Keratinocyte (primary cell): ENCODE data around the gene FCER2. TPM values are rescaled to one million over a fixed set of nuclear protein-coding genes. Genes with fewer than 3 reads are reported as not detected.

ENCODE experiments used
- DNase-seq: peaks from one replicate; pipeline ENCODE4 v3.0.0-alpha.2; 2011; ENCODE audit warnings: low read depth, missing footprints, low spot score
- FAIRE-seq: peaks from 2 replicates; lab custom pipeline; 2011; peaks lifted over from hg19 to GRCh38; lab: Jason Lieb, UNC
- H2AFZ ChIP-seq: 2 replicates; pipeline ENCODE4 v1.6.0; 2012; ENCODE audit warnings: low read length, control low read depth, inconsistent platforms; ENCODE audit not compliant: control insufficient read depth
- H3K27ac ChIP-seq: 2 replicates; pipeline ENCODE4 v1.5.1; 2011; ENCODE audit warnings: low read length; ENCODE audit not compliant: control insufficient read depth, insufficient read depth
- H3K27me3 ChIP-seq: 3 replicates; pipeline ENCODE4 v1.6.0; 2011; ENCODE audit warnings: low read length; ENCODE audit not compliant: control insufficient read depth, insufficient read depth; ENCODE audit errors: extremely low read depth
- H3K36me3 ChIP-seq, 2 experiments: 2 replicates in 1 of 2; 3 replicates in 1 of 2; pipeline ENCODE4 v1.5.1; 2011; ENCODE audit warnings: low read length in 2 of 2, mild to moderate bottlenecking in 1 of 2; ENCODE audit not compliant: control insufficient read depth in 2 of 2, insufficient read depth in 2 of 2; ENCODE audit errors: extremely low read depth in 1 of 2
- H3K4me1 ChIP-seq: 3 replicates; pipeline ENCODE4 v1.5.1; 2011; ENCODE audit warnings: low read length; ENCODE audit not compliant: control insufficient read depth, insufficient read depth; ENCODE audit errors: extremely low read depth
- H3K4me2 ChIP-seq: 3 replicates; pipeline ENCODE4 v1.6.0; 2011; ENCODE audit warnings: low read depth, low read length; ENCODE audit not compliant: control insufficient read depth, insufficient read depth; ENCODE audit errors: extremely low read depth
- H3K4me3 ChIP-seq, 3 experiments: fragments of 200-600 bp in 1 of 3; sonication (generic) in 1 of 3; 2 replicates in 2 of 3; 3 replicates in 1 of 3; pipeline ENCODE4 v1.5.1; 2011 to 2016; ENCODE audit warnings: low read length in 3 of 3, mild to moderate bottlenecking in 3 of 3, control low read depth in 2 of 3, inconsistent platforms in 1 of 3, low read depth in 1 of 3, mixed read lengths in 1 of 3, mixed run types in 1 of 3, moderate library complexity in 1 of 3; ENCODE audit not compliant: control insufficient read depth in 2 of 3, insufficient read depth in 2 of 3; ENCODE audit errors: extremely low read depth in 1 of 3
- H3K79me2 ChIP-seq: 2 replicates; pipeline ENCODE4 v1.6.0; 2012; ENCODE audit warnings: low read length; ENCODE audit not compliant: control insufficient read depth, insufficient read depth
- H3K9ac ChIP-seq: 3 replicates; pipeline ENCODE4 v1.6.0; 2011; ENCODE audit warnings: low read length; ENCODE audit not compliant: control insufficient read depth, insufficient read depth; ENCODE audit errors: extremely low read depth
- H3K9me1 ChIP-seq: 3 replicates; pipeline ENCODE4 v1.6.0; 2011; ENCODE audit warnings: low read length; ENCODE audit not compliant: control insufficient read depth, insufficient read depth; ENCODE audit errors: extremely low read depth
- H3K9me3 ChIP-seq: 2 replicates; pipeline ENCODE4 v1.5.1; 2012; ENCODE audit warnings: low read depth, low read length; ENCODE audit not compliant: control insufficient read depth
- H4K20me1 ChIP-seq: 3 replicates; pipeline ENCODE4 v1.6.0; 2011; ENCODE audit warnings: low read length; ENCODE audit not compliant: control insufficient read depth, insufficient read depth; ENCODE audit errors: extremely low read depth
- CTCF ChIP-seq, 3 experiments: IDR thresholded peaks in 1 of 3; conservative IDR thresholded peaks in 1 of 3; optimal IDR thresholded peaks in 1 of 3; 2 replicates in 2 of 3; 3 replicates in 1 of 3; pipeline versions ENCODE3 to v1.5.1; 2011; ENCODE audit warnings: low read length in 3 of 3, mild to moderate bottlenecking in 3 of 3, moderate library complexity in 2 of 3, control low read depth in 1 of 3, inconsistent platforms in 1 of 3; ENCODE audit not compliant: insufficient read depth in 2 of 3; ENCODE audit errors: extremely low read depth in 1 of 3
- EZH2 ChIP-seq: IDR thresholded peaks from one replicate; pipeline ENCODE4 v1.6.1; 2012; ENCODE audit warnings: inconsistent platforms, mild to moderate bottlenecking, low read length, moderate library complexity
- dilution Hi-C: fragments of 300-500 bp; cut with MboI; formaldehyde crosslinking; loops from one replicate; pipeline ENCODE4 v1.7.0; 2020; ENCODE audit warnings: low sequenced_read_pairs; ENCODE audit not compliant: extremely low pct_ligation_motif_present
- polyA plus RNA-seq, 5 experiments: library from polyadenylated mRNA; depleted of rRNA in 3 of 5; stranded (reverse) in 3 of 5; stranded (forward) in 1 of 5; unstranded in 1 of 5; fragments of >200 nt; gene quantifications; 1 replicate in 1 of 5; 2 replicates in 3 of 5; 3 replicates in 1 of 5; pipeline versions ENCODE4 v1.2.1 to v1.2.3, GENCODE V29; 2011 to 2012; ENCODE audit warnings: missing spikeins in 2 of 5, low read depth in 1 of 5, low replicate concordance in 1 of 5

FCER2 gene
- polyA plus RNA-seq, 1 donor (not counting 4 experiments of a cell fraction or from before 2014, with no cell fraction given) = not detected

- DNase-seq = no peak
- dilution Hi-C loops = no loop called here
Observed at GRCh38 chr19:7743425-7743841, 41.5 kb upstream of the FCER2 start.

DNA sequence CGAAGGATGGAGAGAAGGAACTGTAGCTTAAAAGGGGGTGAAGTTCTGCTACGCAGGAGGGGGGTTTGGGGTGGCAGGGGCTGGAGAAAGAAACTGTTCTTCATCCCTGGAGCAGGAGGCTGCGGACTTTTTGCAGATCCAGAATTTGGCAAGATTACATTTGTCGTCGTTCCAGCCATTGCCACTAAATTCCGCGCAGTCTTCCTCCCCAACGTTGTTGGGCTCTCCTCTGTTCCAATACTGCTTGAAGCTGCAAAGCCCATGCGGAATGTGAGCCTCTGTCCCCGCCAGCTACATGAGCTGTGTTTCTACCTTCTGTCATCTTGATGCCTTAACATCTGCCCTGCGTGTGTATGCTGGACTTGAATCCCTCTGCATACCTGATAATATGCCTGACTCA is 41.1 kb upstream of the FCER2 start:
- dilution Hi-C loops = no loop called here
- TF ChIP-seq CTCF (optimal IDR thresholded peaks at IDR 0.05 in 1 of 3, IDR thresholded peaks at IDR 0.05 in 1 of 3, conservative IDR thresholded peaks at IDR 0.05 in 1 of 3; ENCODE audit: extremely low read depth in 1 of 3, insufficient read depth in 2 of 3, low read length in 3 of 3) (no peak), EZH2 (no peak)
- FAIRE-seq (no peak), DNase-seq (no peak)
- no peak overlapping the region for H3K4me3 ChIP-seq
- H3K4me2 ChIP-seq = no peak overlapping the region
- no peaks in the 10 kb centered on the region for H4K20me1 ChIP-seq
- no peaks in the 10 kb centered on the region for H3K4me1 ChIP-seq
- H3K9ac ChIP-seq = no peak overlapping the region
- H3K79me2 ChIP-seq = no peaks in the 10 kb centered on the region
- no peak overlapping the region for H2AFZ ChIP-seq
- no peaks in the 10 kb centered on the region for H3K9me1 ChIP-seq
- H3K27me3 ChIP-seq = no peaks in the 10 kb centered on the region
- no peaks in the 10 kb centered on the region for H3K36me3 ChIP-seq
- no peak overlapping the region for H3K27ac ChIP-seq
- H3K9me3 ChIP-seq = no peaks in the 10 kb centered on the region

More at GRCh38 chr19:7743425-7743841, 41.5 kb upstream of the FCER2 start:
- H3K9me3 ChIP-seq = no peaks in the 10 kb centered on the region
- H3K79me2 ChIP-seq = no peaks in the 10 kb centered on the region
- no peak overlapping the region for H3K4me3 ChIP-seq
- H3K9me1 ChIP-seq = no peaks in the 10 kb centered on the region
- no peak overlapping the region for H3K9ac ChIP-seq
- H3K27ac ChIP-seq = no peak overlapping the region
- H3K36me3 ChIP-seq = no peaks in the 10 kb centered on the region
- H2AFZ ChIP-seq = no peak overlapping the region
- no peaks in the 10 kb centered on the region for H4K20me1 ChIP-seq
- no peaks in the 10 kb centered on the region for H3K27me3 ChIP-seq
- no peak overlapping the region for H3K4me2 ChIP-seq
- TF ChIP-seq CTCF (optimal IDR thresholded peaks at IDR 0.05 in 1 of 3, IDR thresholded peaks at IDR 0.05 in 1 of 3, conservative IDR thresholded peaks at IDR 0.05 in 1 of 3; ENCODE audit: extremely low read depth in 1 of 3, insufficient read depth in 2 of 3, low read length in 3 of 3) (no peak), EZH2 (no peak)
- no peak for FAIRE-seq
- H3K4me1 ChIP-seq = no peaks in the 10 kb centered on the region
